Left forelimb (tissue), 1 donor: ENCODE measurements around the gene LRRC37A.
A peak's percentile ranks its signal among the peaks of the same experiment; 100 is the strongest.
"Not testable (repeated sequence)": the region's sequence is repeated elsewhere in the genome, so short reads cannot be mapped to it uniquely, and the experiment has no call there.

Source experiments
- DNase-seq: peaks from one replicate; pipeline ENCODE4 v3.0.0-alpha.2; 2018; ENCODE audit warnings: low spot score

LRRC37A gene

GRCh38 chr17:46294831-46295230 is at the start of gene LRRC37A:
Gene LRRC37A, plus strand, starts transcription at chr17:46295131. Its CDS starts 3 bp downstream, at chr17:46295134.
- not testable (repeated sequence) for DNase-seq

DNA sequence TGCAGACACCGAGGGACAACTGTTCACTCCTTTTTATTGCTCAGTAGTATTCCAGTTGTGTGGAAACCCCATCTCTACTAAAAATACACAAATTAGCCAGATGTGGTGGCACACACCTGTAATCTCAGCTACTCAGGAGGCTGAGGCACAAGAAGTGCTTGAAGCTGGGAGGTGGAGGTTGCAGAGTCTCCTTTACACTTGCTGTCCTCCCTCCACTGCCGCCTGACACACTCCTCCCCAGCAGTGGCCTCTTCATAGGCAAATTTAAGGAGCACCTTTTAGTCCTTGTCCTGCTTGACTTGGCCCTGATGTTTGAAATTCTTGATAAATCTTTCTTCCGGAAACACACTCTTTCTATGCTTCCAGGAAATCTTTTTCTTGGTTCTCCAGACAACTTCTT is 45.8 kb upstream of the LRRC37A start:
- DNase-seq: not testable (repeated sequence)

- DNase-seq: not testable (repeated sequence)
Observed at GRCh38 chr17:46252804-46253203, 42.1 kb upstream of the LRRC37A start.

DNA sequence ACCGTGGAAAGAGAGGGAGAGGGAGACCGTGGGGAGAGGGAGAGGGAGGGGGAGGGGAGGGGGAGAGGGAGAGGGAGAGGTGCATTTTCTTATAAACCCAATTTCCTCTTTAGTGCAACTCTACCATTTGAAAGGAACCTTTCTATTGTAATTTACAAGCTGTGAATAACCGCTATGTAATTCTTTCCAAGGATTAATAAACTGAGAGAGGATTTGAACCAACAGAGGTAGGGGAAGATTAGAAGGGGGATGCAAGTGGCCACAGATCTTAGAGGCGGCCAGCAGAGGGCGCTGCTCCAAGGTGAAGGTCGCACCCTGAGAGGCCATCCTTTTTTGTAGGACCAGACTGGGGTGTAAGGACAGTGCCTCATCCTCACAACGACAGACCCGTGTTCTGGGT is 41.2 kb upstream of the LRRC37A start:
- not testable (repeated sequence) for DNase-seq

- DNase-seq: not testable (repeated sequence)
Observed at GRCh38 chr17:46254215-46254614, 40.7 kb upstream of the LRRC37A start.

DNA sequence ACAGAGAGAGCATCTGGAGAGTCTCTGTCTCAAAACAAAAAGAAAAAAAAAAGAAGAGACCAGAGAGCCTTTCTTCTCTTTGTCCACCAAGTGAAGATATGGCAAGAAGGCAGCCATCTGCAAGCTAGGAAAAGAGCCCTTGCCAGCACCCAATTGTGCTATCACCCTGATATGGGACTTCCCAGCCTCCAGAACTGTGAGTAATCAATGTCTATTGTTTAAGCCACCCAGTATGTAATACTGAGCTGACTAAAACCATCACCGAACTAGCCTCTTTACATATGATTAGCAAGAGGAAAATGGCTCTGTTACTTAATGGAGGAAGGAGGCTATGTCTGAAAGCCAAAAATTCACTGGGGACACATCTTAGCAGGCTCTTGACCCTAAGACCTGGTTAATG is 38.6 kb upstream of the LRRC37A start:
- DNase-seq: not testable (repeated sequence)

GRCh38 chr17:46259845-46260661 is 34.9 kb upstream of the LRRC37A start:
- not testable (repeated sequence) for DNase-seq

- DNase-seq: no peak
Observed at GRCh38 chr17:46262271-46262670, 32.7 kb upstream of the LRRC37A start.

- DNase-seq: no peak
Observed at GRCh38 chr17:46264456-46265198, 30.3 kb upstream of the LRRC37A start.

GRCh38 chr17:46266063-46266655 is 28.8 kb upstream of the LRRC37A start:
- not testable (repeated sequence) for DNase-seq

- DNase-seq: peak; percentile 94
Observed at GRCh38 chr17:46266656-46267544, 28.0 kb upstream of the LRRC37A start.

GRCh38 chr17:46270032-46270431 is 24.9 kb upstream of the LRRC37A start:
- no peak for DNase-seq

GRCh38 chr17:46273541-46274236 is 21.2 kb upstream of the LRRC37A start:
- DNase-seq: no peak

DNA sequence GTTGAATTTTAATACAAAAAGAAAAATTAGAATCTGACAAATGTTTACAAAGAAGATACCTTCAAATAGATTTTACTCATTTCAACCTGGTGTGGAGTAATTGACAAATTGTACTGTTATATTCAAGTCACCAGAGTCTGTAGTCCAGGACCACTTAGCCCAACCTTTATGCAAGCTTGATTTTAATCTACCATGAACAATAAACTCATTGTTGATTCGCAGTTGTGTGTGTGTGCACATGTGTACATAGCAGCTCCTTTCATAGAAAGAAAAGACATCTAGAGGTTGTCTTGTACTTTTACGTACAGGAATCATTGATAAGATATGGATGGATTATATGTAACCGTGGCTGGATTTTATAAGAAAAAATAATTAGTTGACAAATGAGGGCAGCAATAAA is 20.7 kb upstream of the LRRC37A start:
- DNase-seq: no peak

DNA sequence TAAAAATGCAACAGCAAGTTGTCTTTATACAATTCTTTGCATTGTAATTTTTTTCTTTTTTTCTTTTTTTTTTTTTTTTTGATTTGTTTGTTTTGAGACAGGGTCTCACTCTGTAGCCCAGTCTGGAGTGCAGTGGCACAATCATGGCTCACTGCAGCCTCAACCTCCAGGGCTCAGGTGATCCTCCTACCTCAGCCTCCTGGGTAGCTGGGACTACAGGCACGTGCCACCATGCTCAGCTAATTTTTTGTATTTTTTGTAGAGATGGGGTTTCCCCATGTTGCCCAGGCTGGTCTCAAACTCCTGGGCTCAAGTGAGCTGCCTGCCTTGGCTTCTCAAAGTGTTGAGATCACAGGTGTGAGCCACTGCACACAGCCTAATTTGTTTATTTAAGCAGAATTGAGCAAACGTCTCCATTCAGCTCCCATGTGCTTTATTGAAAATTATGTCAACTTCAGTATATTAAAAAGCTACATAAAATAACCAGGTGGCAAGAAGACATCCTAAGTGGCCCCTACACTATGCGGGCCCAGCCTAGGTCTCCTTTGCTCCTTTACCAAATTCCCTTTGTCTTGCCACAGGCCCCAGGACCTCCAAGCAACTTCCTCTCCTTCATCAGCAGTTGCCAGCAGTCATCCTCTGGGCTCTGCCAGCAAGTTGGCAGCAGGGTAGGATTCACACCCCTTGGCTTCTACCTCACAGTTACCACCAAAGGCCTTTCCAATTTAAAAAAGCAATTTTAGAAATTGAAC is 18.0 kb upstream of the LRRC37A start:
- DNase-seq: not testable (repeated sequence)

- DNase-seq: not testable (repeated sequence)
Observed at GRCh38 chr17:46281336-46281735, 13.6 kb upstream of the LRRC37A start.

GRCh38 chr17:46282635-46283034 is 12.3 kb upstream of the LRRC37A start:
- not testable (repeated sequence) for DNase-seq

GRCh38 chr17:46284467-46284866 is 10.5 kb upstream of the LRRC37A start:
- not testable (repeated sequence) for DNase-seq

DNA sequence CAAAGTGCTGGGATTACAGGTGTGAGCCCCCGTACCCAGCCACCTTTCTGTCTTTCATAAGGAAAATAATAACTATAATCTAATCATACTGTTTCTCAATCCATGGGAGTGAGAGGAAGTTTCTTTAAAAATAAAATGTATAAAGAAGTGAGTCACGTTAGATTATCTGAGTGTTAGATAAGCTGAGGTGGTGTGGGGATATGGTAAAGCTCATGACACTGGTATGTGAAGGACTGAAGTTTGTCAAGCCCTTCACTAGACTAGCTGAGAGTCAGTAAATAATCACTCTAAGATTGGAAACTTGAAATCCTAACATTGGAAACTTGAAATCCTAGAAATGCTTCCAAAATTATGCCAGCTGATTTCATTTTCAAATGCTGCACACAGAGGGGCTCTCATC is 9.4 kb upstream of the LRRC37A start:
- DNase-seq: not testable (repeated sequence)

GRCh38 chr17:46286764-46287221 is 8.1 kb upstream of the LRRC37A start:
- not testable (repeated sequence) for DNase-seq
